Superior temporal gyrus (tissue), 1 donor: ENCODE results near the gene REPS2.

Experiments used
- DNase-seq: peaks from one replicate; pipeline ENCODE4 v3.0.0-alpha.2; 2016; ENCODE audit errors: extremely low spot score

REPS2 gene

GRCh38 chrX:17000751-17001150, 54.3 kb downstream of the REPS2 start:
- DNase-seq, result no peak

GRCh38 chrX:17005712-17006368, 59.4 kb downstream of the REPS2 start:
- no peak for DNase-seq

- no peak for DNase-seq
Observed at GRCh38 chrX:17007134-17007768, 60.8 kb downstream of the REPS2 start.

- DNase-seq, result no peak
Observed at GRCh38 chrX:17009856-17010625, 63.6 kb downstream of the REPS2 start.

GRCh38 chrX:17012465-17012864, 66.0 kb downstream of the REPS2 start:
- no peak for DNase-seq

- DNase-seq, result no peak
Observed at GRCh38 chrX:17014216-17014615, 67.8 kb downstream of the REPS2 start.

GRCh38 chrX:17017134-17017533, 70.7 kb downstream of the REPS2 start:
- no peak for DNase-seq

GRCh38 chrX:17020356-17020755, 73.9 kb downstream of the REPS2 start:
- no peak for DNase-seq

GRCh38 chrX:17020851-17021821, 74.7 kb downstream of the REPS2 start:
- peak; percentile 62 for DNase-seq

- DNase-seq, result no peak
Observed at GRCh38 chrX:17021851-17022604, 75.6 kb downstream of the REPS2 start.

- DNase-seq, result no peak
Observed at GRCh38 chrX:17023661-17024060, 77.2 kb downstream of the REPS2 start.

- no peak for DNase-seq
Observed at GRCh38 chrX:17024886-17025285, 78.4 kb downstream of the REPS2 start.

- no peak for DNase-seq
Observed at GRCh38 chrX:17025621-17026302, 79.3 kb downstream of the REPS2 start.

GRCh38 chrX:17027931-17028330, 81.5 kb downstream of the REPS2 start:
- no peak for DNase-seq

GRCh38 chrX:17028356-17028755, 81.9 kb downstream of the REPS2 start:
- no peak for DNase-seq

GRCh38 chrX:17030092-17030491, 83.6 kb downstream of the REPS2 start:
- no peak for DNase-seq

GRCh38 chrX:17030580-17031270, 84.3 kb downstream of the REPS2 start:
- no peak for DNase-seq

GRCh38 chrX:17031827-17032226, 85.4 kb downstream of the REPS2 start:
- DNase-seq, result no peak

GRCh38 chrX:17032351-17032750, 85.9 kb downstream of the REPS2 start:
- DNase-seq, result no peak

GRCh38 chrX:17033225-17033624, 86.8 kb downstream of the REPS2 start:
- no peak for DNase-seq
